Endothelial cell of umbilical vein (primary cell): ENCODE results near the gene OR9Q2. TPM values are rescaled to one million over a fixed set of nuclear protein-coding genes. Genes with fewer than 3 reads are reported as not detected.

Experiments used
- BruUV-seq: library from RNA; stranded (reverse); fragments of 400-500 nt; replicated peaks from 2 replicates; lab custom pipeline; 2021; lab: Mats Ljungman, UMichigan
- CTCF ChIA-PET: fragments of 300-600, 350-600 bp; sonication (Branson Sonifier 250); formaldehyde crosslinking; loops from one replicate; lab custom pipeline; 2021; ENCODE audit warnings: antibody characterized with exemption, inconsistent platforms; lab: Charles Lee
- POLR2A ChIA-PET: fragments of 300-600, 350-600 bp; sonication (Branson Sonifier 250); formaldehyde crosslinking; loops from one replicate; lab custom pipeline; 2021; ENCODE audit warnings: antibody characterized with exemption, inconsistent platforms; lab: Charles Lee
- DNase-seq: peaks from one replicate; pipeline ENCODE4 v3.0.0-alpha.2; 2011; ENCODE audit warnings: low read depth, low spot score
- FAIRE-seq: peaks from 2 replicates; lab custom pipeline; 2011; peaks lifted over from hg19 to GRCh38; lab: Jason Lieb, UNC
- H2AFZ ChIP-seq: 2 replicates; pipeline ENCODE4 v1.6.0; 2012; ENCODE audit warnings: low read depth, low read length, control low read depth, inconsistent platforms
- H3K27ac ChIP-seq: 2 replicates; pipeline ENCODE4 v1.5.1; 2011; ENCODE audit warnings: low read depth, mild to moderate bottlenecking, control low read depth, low read length, moderate library complexity; ENCODE audit not compliant: insufficient read depth
- H3K27me3 ChIP-seq, 2 experiments: 2 replicates each; pipeline versions ENCODE4 v1.6.0 to v1.6.1; 2011; ENCODE audit warnings: low read length in 2 of 2, mixed read lengths in 1 of 2; ENCODE audit not compliant: control insufficient read depth in 2 of 2, insufficient read depth in 2 of 2
- H3K36me3 ChIP-seq, 2 experiments: 2 replicates in 1 of 2; 3 replicates in 1 of 2; pipeline ENCODE4 v1.5.1; 2011; ENCODE audit warnings: low read length in 2 of 2, mild to moderate bottlenecking in 1 of 2, moderate library complexity in 1 of 2; ENCODE audit not compliant: control insufficient read depth in 2 of 2, insufficient read depth in 2 of 2; ENCODE audit errors: extremely low read depth in 1 of 2
- H3K4me1 ChIP-seq: 3 replicates; pipeline ENCODE4 v1.5.1; 2011; ENCODE audit warnings: mild to moderate bottlenecking, low read length; ENCODE audit not compliant: control insufficient read depth, insufficient read depth; ENCODE audit errors: extremely low read depth
- H3K4me2 ChIP-seq: 2 replicates; pipeline ENCODE4 v1.6.1; 2011; ENCODE audit warnings: low read length, control low read depth, mixed read lengths; ENCODE audit not compliant: insufficient read depth
- H3K4me3 ChIP-seq, 3 experiments: fragments of 200-600 bp in 1 of 3; sonication (generic), shearing (Covaris generic) in 1 of 3; replicated peaks in 1 of 3; 2 replicates each; pipeline ENCODE4 v1.5.1; 2011 to 2016; ENCODE audit warnings: control low read depth in 3 of 3, low read length in 3 of 3, mild to moderate bottlenecking in 2 of 3, inconsistent platforms in 1 of 3, low read depth in 1 of 3, moderate library complexity in 1 of 3; ENCODE audit not compliant: insufficient read depth in 1 of 3
- H3K79me2 ChIP-seq: 2 replicates; pipeline ENCODE4 v1.6.0; 2012; ENCODE audit warnings: low read length, inconsistent platforms; ENCODE audit not compliant: control insufficient read depth, insufficient read depth
- H3K9ac ChIP-seq: replicated peaks from 2 replicates; pipeline ENCODE3; 2011; ENCODE audit warnings: low read length, control low read depth; ENCODE audit not compliant: insufficient read depth; ENCODE audit errors: extremely low read depth
- H3K9me1 ChIP-seq: replicated peaks from 3 replicates; pipeline ENCODE4 v1.6.0; 2011; ENCODE audit warnings: mild to moderate bottlenecking, low read length; ENCODE audit not compliant: control insufficient read depth, insufficient read depth; ENCODE audit errors: extremely low read depth
- H3K9me3 ChIP-seq: replicated peaks from 2 replicates; pipeline ENCODE4 v1.5.1; 2012; ENCODE audit warnings: low read length, inconsistent platforms; ENCODE audit not compliant: control insufficient read depth, insufficient read depth
- H4K20me1 ChIP-seq: replicated peaks from 2 replicates; pipeline ENCODE3; 2011; ENCODE audit warnings: mild to moderate bottlenecking, low read length; ENCODE audit not compliant: control insufficient read depth, insufficient read depth; ENCODE audit errors: extremely low read depth
- EZH2 ChIP-seq: IDR thresholded peaks from 2 replicates; pipeline ENCODE4 v1.6.1; 2012; ENCODE audit warnings: borderline replicate concordance, low read depth, mild to moderate bottlenecking, moderate library complexity, low read length, inconsistent platforms; ENCODE audit not compliant: severe bottlenecking
- FOS ChIP-seq: IDR thresholded peaks from 2 replicates; pipeline ENCODE4 v1.6.1; 2011; ENCODE audit warnings: mild to moderate bottlenecking, low read length, moderate library complexity, borderline replicate concordance; ENCODE audit not compliant: insufficient read depth
- GATA2 ChIP-seq: IDR thresholded peaks from 2 replicates; pipeline ENCODE4 v1.7.0; 2011; ENCODE audit warnings: low read depth, mild to moderate bottlenecking, moderate library complexity, mixed read lengths, low read length; ENCODE audit not compliant: insufficient read length, insufficient read depth
- MYC ChIP-seq: IDR thresholded peaks from one replicate; pipeline ENCODE4 v1.6.1; 2011; ENCODE audit warnings: mild to moderate bottlenecking, low read depth, low read length
- POLR2AphosphoS5 ChIP-seq: IDR thresholded peaks from 2 replicates; pipeline ENCODE4 v1.6.1; 2012; ENCODE audit warnings: low read depth, mild to moderate bottlenecking, control low read depth, low read length, moderate library complexity; ENCODE audit not compliant: insufficient read depth
- dilution Hi-C: fragments of 300-500 bp; cut with MboI; formaldehyde crosslinking; loops from one replicate; pipeline ENCODE4 v1.15.0; 2019; ENCODE audit warnings: low sequenced_read_pairs; ENCODE audit not compliant: extremely low pct_ligation_motif_present
- intact Hi-C: fragments of 100-400 bp; cut with micrococcal nuclease; formaldehyde crosslinking; loops from one replicate; pipeline ENCODE4 v1.10.0; 2022
- polyA plus RNA-seq, 4 experiments: library from polyadenylated mRNA; depleted of rRNA in 3 of 4; stranded (reverse) in 3 of 4; unstranded in 1 of 4; fragments of >200 nt; gene quantifications; 2 replicates each; pipeline versions ENCODE4 v1.2.1 to v1.2.3, GENCODE V29; 2011 to 2012; ENCODE audit warnings: missing spikeins in 1 of 4
- total RNA-seq: library from RNA; stranded (reverse); gene quantifications from 2 replicates; pipeline ENCODE4 v1.2.3, GENCODE V29; 2021
- TF ChIP-seq, protein P1 (sequence below): IDR thresholded peaks from 2 replicates; pipeline ENCODE4 v1.6.1; 2011; ENCODE audit not compliant: insufficient read depth, insufficient read length
- TF ChIP-seq, protein P2 (sequence below), 2 donors: IDR thresholded peaks; 1 replicate in 1 of 2; 2 replicates in 1 of 2; pipeline ENCODE4 v1.5.1; 2011; ENCODE audit warnings: low read length in 2 of 2, mild to moderate bottlenecking in 2 of 2, moderate library complexity in 2 of 2, control low read depth in 1 of 2, inconsistent platforms in 1 of 2, low read depth in 1 of 2; ENCODE audit not compliant: insufficient read depth in 1 of 2; ENCODE audit errors: extremely low read depth in 1 of 2

The OR9Q2 gene
- total and polyA plus RNA-seq, 2 donors (not counting 3 experiments of a cell fraction or from before 2014, with no cell fraction given) = not detected

DNA sequence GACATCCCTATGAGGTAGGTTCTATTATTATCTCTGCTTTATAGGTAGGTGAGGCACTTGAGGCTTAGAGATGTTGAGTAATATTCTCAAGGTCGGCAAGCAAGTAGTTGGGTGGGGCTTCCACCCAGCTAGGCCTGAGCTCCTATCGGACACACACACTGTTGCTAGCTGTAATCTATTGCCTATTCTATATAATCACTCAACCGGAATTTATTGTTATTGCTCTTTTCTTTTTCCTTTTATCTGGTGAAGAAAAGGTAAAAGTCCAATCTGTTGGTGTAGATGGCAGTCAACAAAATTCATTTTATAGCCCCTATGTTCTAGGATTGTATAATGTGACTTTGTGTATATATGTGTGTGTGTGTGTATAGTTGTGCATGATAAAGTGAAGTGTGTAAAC lies 3.4 kb downstream of the OR9Q2 start:
- no peaks in the 10 kb centered on the region for H3K4me1 ChIP-seq
- H3K9me1 ChIP-seq = no peaks in the 10 kb centered on the region
- H2AFZ ChIP-seq = no peak overlapping the region
- TF ChIP-seq, protein P1, sequence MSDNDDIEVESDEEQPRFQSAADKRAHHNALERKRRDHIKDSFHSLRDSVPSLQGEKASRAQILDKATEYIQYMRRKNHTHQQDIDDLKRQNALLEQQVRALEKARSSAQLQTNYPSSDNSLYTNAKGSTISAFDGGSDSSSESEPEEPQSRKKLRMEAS = no peak
- H3K27ac ChIP-seq = no peak overlapping the region
- no peaks in the 10 kb centered on the region for H3K36me3 ChIP-seq
- CTCF ChIA-PET = no interaction called here
- no peaks in the 10 kb centered on the region for H3K27me3 ChIP-seq
- no peak for DNase-seq
- no TSS peak for BruUV-seq
- H4K20me1 ChIP-seq = no peaks in the 10 kb centered on the region
- no peak for FAIRE-seq
- no peak overlapping the region for H3K4me3 ChIP-seq
- no peaks in the 10 kb centered on the region for H3K9me3 ChIP-seq
- H3K79me2 ChIP-seq = no peaks in the 10 kb centered on the region
- intact Hi-C loops = no loop called here
- POLR2A ChIA-PET = no interaction called here
- H3K4me2 ChIP-seq = no peak overlapping the region
- no peak overlapping the region for H3K9ac ChIP-seq
- dilution Hi-C loops = no loop called here

GRCh38 chr11:58193391-58193790 lies 4.5 kb downstream of the OR9Q2 start:
- ChIA-PET POLR2A (no interaction called here), CTCF (no interaction called here)
- H3K36me3 ChIP-seq = no peaks in the 10 kb centered on the region
- dilution Hi-C loops (no loop called here), intact Hi-C loops (no loop called here)
- no peak overlapping the region for H3K9ac ChIP-seq
- H3K27me3 ChIP-seq = no peaks in the 10 kb centered on the region
- FAIRE-seq (no peak), DNase-seq (no peak)
- no peak overlapping the region for H3K27ac ChIP-seq
- no TSS peak for BruUV-seq
- TF ChIP-seq, protein P1 = no peak
- TF ChIP-seq, protein P2, sequence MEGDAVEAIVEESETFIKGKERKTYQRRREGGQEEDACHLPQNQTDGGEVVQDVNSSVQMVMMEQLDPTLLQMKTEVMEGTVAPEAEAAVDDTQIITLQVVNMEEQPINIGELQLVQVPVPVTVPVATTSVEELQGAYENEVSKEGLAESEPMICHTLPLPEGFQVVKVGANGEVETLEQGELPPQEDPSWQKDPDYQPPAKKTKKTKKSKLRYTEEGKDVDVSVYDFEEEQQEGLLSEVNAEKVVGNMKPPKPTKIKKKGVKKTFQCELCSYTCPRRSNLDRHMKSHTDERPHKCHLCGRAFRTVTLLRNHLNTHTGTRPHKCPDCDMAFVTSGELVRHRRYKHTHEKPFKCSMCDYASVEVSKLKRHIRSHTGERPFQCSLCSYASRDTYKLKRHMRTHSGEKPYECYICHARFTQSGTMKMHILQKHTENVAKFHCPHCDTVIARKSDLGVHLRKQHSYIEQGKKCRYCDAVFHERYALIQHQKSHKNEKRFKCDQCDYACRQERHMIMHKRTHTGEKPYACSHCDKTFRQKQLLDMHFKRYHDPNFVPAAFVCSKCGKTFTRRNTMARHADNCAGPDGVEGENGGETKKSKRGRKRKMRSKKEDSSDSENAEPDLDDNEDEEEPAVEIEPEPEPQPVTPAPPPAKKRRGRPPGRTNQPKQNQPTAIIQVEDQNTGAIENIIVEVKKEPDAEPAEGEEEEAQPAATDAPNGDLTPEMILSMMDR (IDR thresholded peaks at IDR 0.05; ENCODE audit: extremely low read depth in 1 of 2, insufficient read depth in 1 of 2, low read depth in 1 of 2, low read length in 2 of 2) = no peak
- TF ChIP-seq EZH2 (no peak), FOS (no peak), GATA2 (no peak), MYC (no peak), POLR2AphosphoS5 (no peak)
- no peaks in the 10 kb centered on the region for H3K9me3 ChIP-seq
- H3K4me3 ChIP-seq = no peak overlapping the region
- no peaks in the 10 kb centered on the region for H4K20me1 ChIP-seq
- H3K4me2 ChIP-seq = no peak overlapping the region
- no peaks in the 10 kb centered on the region for H3K9me1 ChIP-seq
- no peaks in the 10 kb centered on the region for H3K79me2 ChIP-seq
- H2AFZ ChIP-seq = no peak overlapping the region
- no peaks in the 10 kb centered on the region for H3K4me1 ChIP-seq
